ENCODE results near the gene BTBD17.

BTBD17 gene

DNA sequence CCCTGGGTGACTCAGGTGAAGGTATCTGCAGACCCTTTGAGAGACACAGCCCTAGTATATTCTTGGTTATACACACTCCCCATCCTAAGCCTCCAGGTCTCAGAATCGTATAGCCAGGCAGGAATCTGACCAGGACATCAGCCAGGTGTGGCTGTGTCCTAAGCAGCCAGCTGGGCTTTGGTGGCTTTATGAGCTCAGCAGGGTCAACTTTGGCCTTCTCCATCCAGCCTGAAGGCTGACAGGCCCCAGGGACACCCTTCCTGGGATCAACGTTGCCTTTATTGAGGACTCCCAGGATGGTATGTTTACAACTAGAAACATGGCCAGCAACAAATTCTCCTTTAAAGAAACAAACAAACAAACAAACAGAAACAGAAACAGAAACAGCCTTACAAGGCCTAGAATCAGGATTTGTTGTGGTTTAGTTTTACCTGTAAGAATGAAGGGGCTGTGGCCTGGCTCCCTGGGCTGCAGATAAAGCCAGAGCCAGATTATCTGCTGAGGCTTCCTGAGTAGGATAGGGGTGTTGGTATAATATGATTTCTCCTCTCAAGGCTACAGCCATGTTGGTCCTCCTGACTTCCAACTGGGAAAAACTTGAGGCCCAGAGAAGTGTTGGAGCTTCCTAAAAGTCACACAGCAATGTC, 27.2 kb downstream of the BTBD17 start:
- no peak for DNase-seq

- no peak for DNase-seq
Measured at GRCh38 chr17:74332763-74333283, 28.8 kb downstream of the BTBD17 start.

GRCh38 chr17:74332017-74332650, 29.5 kb downstream of the BTBD17 start:
- no peak for DNase-seq

DNA sequence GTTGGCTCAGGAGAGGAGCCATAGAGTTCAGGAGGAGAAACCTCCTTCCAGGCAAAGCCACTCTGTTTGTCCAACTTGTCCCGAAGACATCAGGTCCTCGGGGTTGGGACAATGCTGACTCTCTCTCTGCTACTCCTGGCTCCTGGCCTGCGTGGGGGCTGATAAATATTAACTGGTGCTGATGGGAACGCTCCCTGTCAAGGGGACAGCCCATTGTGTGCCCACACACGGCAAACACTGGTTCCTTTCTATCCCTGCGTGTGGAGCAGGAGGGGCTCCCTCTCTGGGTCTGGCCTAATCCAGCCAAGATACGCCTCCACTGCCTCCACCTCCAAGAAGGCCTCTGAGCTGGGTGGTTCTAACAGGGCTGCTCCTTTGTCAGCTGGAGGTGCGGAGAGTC, 31.2 kb downstream of the BTBD17 start:
- no peak for DNase-seq

DNA sequence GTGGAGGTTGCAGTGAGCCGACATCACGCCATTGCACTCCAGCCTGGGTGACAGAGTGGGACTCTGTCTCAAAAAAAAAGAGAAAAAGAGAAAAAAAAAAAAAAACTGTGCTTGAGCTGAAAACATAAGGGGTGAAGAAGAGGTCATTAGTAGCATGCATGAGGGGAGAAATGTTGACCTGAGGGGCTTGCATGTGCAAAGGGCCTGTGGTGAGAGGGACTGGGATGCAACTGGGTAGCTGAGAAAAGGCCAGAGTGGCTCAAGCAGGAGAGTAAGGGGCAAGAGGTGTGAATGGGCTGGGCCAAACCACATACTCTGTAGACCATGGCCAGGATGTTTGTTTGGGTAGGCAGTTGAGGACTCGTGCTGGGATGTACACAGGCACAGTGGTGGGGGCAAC, 32.3 kb downstream of the BTBD17 start:
- no peak for DNase-seq

DNA sequence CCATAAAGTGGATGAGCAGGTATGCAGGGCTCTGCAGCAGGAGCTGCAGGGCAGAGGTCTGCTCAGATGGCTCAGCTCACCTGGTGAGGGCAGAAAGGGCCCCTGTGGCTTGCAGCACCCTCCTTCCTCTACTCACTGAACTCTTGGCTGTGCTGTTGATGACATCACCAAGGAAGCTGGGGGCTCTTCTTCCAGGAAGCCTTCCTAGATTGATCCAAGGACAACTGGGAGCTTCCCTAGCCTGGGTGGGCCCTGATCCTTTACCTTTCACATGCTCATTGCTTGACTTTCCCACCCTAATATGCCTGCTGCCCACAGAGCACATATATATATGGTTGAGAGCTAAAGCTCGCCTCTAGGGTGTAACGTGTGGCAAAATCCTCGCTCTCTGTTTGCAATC, 33.2 kb downstream of the BTBD17 start:
- no peak for DNase-seq

GRCh38 chr17:74326506-74326905, 35.2 kb downstream of the BTBD17 start:
- no peak for DNase-seq

DNA sequence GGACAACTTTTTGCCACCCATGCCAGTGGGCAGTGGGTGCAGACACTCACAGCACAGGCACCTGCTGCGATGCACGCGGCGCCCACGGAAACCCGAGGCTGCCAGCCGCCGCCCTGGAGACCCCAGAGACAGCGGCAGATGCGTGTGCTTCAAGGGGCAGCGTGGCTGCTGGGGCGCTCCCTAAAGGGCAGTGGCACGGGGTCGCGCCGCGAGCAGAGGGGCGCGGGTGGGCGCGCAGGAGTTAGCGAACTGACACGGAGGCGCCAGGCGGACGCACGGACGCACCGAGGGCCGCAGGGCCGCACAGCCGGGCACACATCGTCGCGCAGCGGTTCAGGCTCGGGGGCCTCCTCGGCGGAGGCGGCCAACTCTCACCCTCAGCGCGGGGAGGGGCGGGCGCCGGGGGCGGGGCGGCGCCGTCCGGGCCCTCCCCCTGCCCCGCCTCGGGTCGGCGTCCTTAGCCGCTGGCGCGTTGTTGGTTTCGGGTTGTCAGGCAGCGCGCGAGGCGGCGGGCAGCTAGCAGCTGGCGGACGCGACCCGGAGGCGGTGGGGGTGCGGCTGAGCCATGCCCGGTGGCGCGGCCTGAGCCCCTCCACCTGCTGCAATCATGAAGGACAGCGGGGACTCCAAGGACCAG, 35.8 kb downstream of the BTBD17 start, which contains the start of gene KIF19:
KIF19 (plus strand) TSS at position 484 of the 637 bp plus-strand sequence; CDS start at position 608, 124 bp downstream.
- DNase-seq = no peak

- DNase-seq = no peak
Measured at GRCh38 chr17:74325376-74325742, 36.3 kb downstream of the BTBD17 start.

GRCh38 chr17:74324521-74324920, 37.1 kb downstream of the BTBD17 start:
- no peak for DNase-seq

GRCh38 chr17:74318391-74318790, 43.3 kb downstream of the BTBD17 start:
- DNase-seq = no peak

GRCh38 chr17:74317071-74317470, 44.6 kb downstream of the BTBD17 start:
- DNase-seq = no peak

DNA sequence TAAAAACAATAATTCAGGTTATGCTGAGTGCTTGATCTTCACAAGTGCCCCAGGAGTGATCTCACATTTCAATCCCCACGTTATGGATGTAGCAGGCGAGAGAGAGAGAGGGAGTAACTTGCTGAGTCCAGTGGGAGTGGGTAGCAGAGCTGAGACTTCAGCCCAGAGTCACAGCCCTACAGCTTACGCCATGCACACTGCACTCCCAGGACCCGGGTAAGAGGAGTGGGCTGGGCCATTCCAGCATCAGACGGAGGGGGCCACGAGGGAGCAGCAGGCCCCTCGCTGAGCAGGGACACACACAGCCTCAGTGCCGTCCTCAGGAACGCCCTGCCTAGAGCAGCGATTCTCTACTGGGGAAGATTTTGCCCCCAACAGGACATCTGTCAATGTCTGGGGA, 45.4 kb downstream of the BTBD17 start:
- no peak for DNase-seq

- DNase-seq = no peak
Measured at GRCh38 chr17:74314877-74315276, 46.8 kb downstream of the BTBD17 start.

DNA sequence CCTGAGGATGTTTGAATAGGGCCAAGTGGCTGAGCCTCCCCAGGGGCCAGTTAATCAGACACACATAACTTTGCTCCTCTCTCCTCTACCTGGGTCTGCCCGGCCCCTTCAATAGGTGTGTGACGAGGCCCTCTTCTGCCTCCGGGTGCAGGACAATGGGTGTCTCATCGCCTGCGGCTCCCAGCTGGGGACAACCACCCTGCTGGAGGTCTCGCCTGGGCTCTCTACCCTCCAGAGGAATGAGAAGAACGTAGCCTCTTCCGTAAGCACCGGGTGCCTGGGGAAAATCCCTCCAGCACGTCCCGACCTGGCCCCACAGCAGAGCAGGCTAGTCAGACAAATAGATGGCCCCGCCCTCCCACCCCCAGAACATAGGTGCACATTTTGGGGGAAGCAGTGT, 51.8 kb downstream of the BTBD17 start:
- no peak for DNase-seq

DNA sequence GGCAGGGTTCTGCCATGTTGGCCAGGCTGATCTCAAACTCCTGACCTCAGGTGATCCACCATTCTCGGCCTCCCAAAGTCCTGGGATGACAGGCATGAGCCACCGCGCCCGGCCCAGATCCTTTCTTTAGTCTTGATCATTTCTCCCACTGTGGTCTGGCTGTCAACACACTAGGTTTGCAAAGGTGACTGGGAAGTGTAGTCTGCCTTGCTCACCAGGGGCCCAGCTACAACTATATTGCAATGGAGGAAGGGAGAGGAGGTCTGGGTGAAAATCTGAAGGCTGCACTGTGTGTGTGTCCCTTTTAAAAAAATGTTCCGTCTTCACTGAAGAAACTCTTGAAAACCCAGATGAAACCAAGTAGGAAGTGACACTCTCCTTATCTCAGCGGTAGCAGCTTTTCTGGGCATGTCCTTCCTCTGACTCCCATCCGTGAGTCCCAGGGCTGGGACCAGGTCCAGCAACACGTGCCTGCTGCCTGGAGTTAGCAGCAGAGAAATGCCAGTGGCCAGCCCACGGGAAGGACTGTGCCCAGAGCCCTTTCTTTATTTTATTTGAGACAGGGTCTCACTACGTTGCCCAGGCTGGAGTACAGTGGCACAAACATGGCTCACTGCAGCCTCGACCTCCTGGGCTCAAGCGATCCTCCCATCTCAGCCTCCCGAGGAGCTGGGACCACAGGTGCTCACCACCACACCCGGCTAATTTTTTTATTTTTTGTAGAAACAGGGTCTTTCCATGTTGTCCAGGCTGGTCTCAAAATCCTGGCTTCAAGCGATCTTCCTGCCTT, 53.5 kb downstream of the BTBD17 start:
- no peak for DNase-seq

Data from NCI-H226 (cell line).